CD4-positive, alpha-beta T cell (primary cell): Measurements from ENCODE around the gene LRRN4CL. TPM values are rescaled to one million over a fixed set of nuclear protein-coding genes. Genes with fewer than 3 reads are reported as not detected.
A peak's percentile ranks its signal among the peaks of the same experiment; 100 is the strongest.

ENCODE experiments used
- ATAC-seq: fragments of 200-7000 bp; cut with Tn5 transposase; one replicate; pipeline ENCODE4 v1.10.0; 2022; ENCODE audit warnings: mild to moderate bottlenecking; ENCODE audit not compliant: poor library complexity
- CTCF ChIA-PET: fragments of 350-600 bp; sonication (Branson Sonifier 250); formaldehyde crosslinking; loops from one replicate; lab custom pipeline; 2021; ENCODE audit warnings: antibody characterized with exemption, inconsistent platforms; lab: Charles Lee
- POLR2A ChIA-PET: fragments of 350-600 bp; sonication (Branson Sonifier 250); formaldehyde crosslinking; loops from one replicate; lab custom pipeline; 2021; ENCODE audit warnings: antibody characterized with exemption, inconsistent platforms; lab: Charles Lee
- DNase-seq, 14 experiments: peaks; one replicate each; pipeline ENCODE4 v3.0.0-alpha.2; 2013 to 2020; ENCODE audit warnings: mixed read lengths in 2 of 14
- H3K27ac ChIP-seq, 2 donors: one replicate each; pipeline versions ENCODE4 v1.5.1 to v1.7.0; 2013; ENCODE audit warnings: low read length in 2 of 2, low read depth in 1 of 2, mild to moderate bottlenecking in 1 of 2
- H3K27me3 ChIP-seq, 2 experiments: 1 replicate in 1 of 2; 2 replicates in 1 of 2; pipeline versions ENCODE4 v1.6.1 to v1.7.0; 2013; ENCODE audit warnings: low read length in 2 of 2, control low read depth in 1 of 2, mild to moderate bottlenecking in 1 of 2, moderate library complexity in 1 of 2; ENCODE audit not compliant: insufficient read depth in 2 of 2, control insufficient read depth in 1 of 2
- H3K36me3 ChIP-seq: one replicate; pipeline ENCODE4 v1.6.1; 2013; ENCODE audit warnings: low read length, control low read depth; ENCODE audit not compliant: insufficient read depth
- H3K4me1 ChIP-seq: one replicate; pipeline ENCODE4 v1.6.1; 2013; ENCODE audit warnings: low read length, control low read depth; ENCODE audit not compliant: insufficient read depth
- H3K4me3 ChIP-seq: one replicate; pipeline ENCODE4 v1.5.1; 2013; ENCODE audit warnings: mild to moderate bottlenecking, low read length, moderate library complexity
- H3K9me3 ChIP-seq, 2 experiments: 1 replicate in 1 of 2; 2 replicates in 1 of 2; pipeline versions ENCODE4 v1.6.1 to v1.7.0; 2013; ENCODE audit warnings: low read length in 2 of 2, mild to moderate bottlenecking in 2 of 2, control low read depth in 1 of 2, moderate library complexity in 1 of 2; ENCODE audit not compliant: control insufficient read depth in 1 of 2, insufficient read depth in 1 of 2
- H3K27ac Mint-ChIP-seq: one replicate; pipeline ENCODE4 v1.8.0; 2020; ENCODE audit warnings: mixed read lengths
- H3K27me3 Mint-ChIP-seq: one replicate; pipeline ENCODE4 v1.8.0; 2021; ENCODE audit warnings: mixed read lengths
- H3K36me3 Mint-ChIP-seq: one replicate; pipeline ENCODE4 v1.8.0; 2021; ENCODE audit warnings: low read depth, mixed read lengths
- H3K4me1 Mint-ChIP-seq: one replicate; pipeline ENCODE4 v1.8.0; 2021; ENCODE audit warnings: low read depth, mixed read lengths
- H3K4me3 Mint-ChIP-seq: one replicate; pipeline ENCODE4 v1.8.0; 2020; ENCODE audit warnings: mild to moderate bottlenecking, mixed read lengths
- H3K9me3 Mint-ChIP-seq: one replicate; pipeline ENCODE4 v1.8.0; 2020; ENCODE audit warnings: mixed read lengths
- CTCF ChIP-seq: fragments of 200-600 bp; IDR thresholded peaks from one replicate; pipeline ENCODE4 v1.8.0; 2022; ENCODE audit warnings: antibody characterized with exemption, mild to moderate bottlenecking
- intact Hi-C, 2 experiments: fragments of 100-400 bp; cut with DNase I in 1 of 2; cut with micrococcal nuclease in 1 of 2; formaldehyde crosslinking; loops; one replicate each; pipeline versions ENCODE4 v1.15.1 to v1.9.0; 2023 to 2025; cut with DNase I, micrococcal nuclease
- total RNA-seq, 174 experiments: library from RNA in 2 of 174; stranded (reverse) in 2 of 174; gene quantifications; one replicate each; pipeline ENCODE4 v1.2.3 and lab custom pipeline; 2021 to 2026

LRRN4CL gene
- total RNA-seq, 2 experiments from 2014 or later = not detected

- Mint-ChIP-seq H3K4me1 (peaks cover 36% of the 10 kb centered on the region), H3K27me3 (no peaks in the 10 kb centered on the region), H3K9me3 (no peaks in the 10 kb centered on the region), H3K4me3 (peak overlapping the region; percentile 7), H3K27ac (no peak overlapping the region), H3K36me3 (peaks cover 36% of the 10 kb centered on the region)
- ATAC-seq = no peak
- Histone ChIP-seq H3K27ac (no peak overlapping the region), H3K9me3 (no peaks in the 10 kb centered on the region), H3K4me3 (no peak overlapping the region), H3K27me3 (no peaks in the 10 kb centered on the region), H3K4me1 (peaks cover 54% of the 10 kb centered on the region), H3K36me3 (peaks cover 35% of the 10 kb centered on the region)
- POLR2A ChIA-PET = interaction anchor here (0.8 to 7.0 kb wide), 6 partner anchors 14 to 192 kb away, joined by 3 to 77 read pairs (median 5); partner anchors contain the start of genes C11orf98, CSKMT, ROM1 and TUT1
- no peak for TF ChIP-seq CTCF
- CTCF ChIA-PET = interaction anchor here (1.0 kb wide), 1 partner anchor 232 kb away, joined by 3 read pairs; the partner anchor contains the start of gene SLC3A2
- no peak for DNase-seq
- intact Hi-C loops = no loop called here
Observed at GRCh38 chr11:62648967-62649364, 40.4 kb downstream of the LRRN4CL start.

- H3K36me3 ChIP-seq = peaks cover 38% of the 10 kb centered on the region
- POLR2A ChIA-PET = interaction anchor here (0.6 to 7.0 kb wide), 8 partner anchors 15 to 79 kb away, joined by 3 to 77 read pairs (median 5); partner anchors contain the start of genes C11orf98, CSKMT, EEF1G and HNRNPUL2
- no peak overlapping the region for H3K27ac Mint-ChIP-seq
- H3K4me3 ChIP-seq = no peak overlapping the region
- no peaks in the 10 kb centered on the region for H3K9me3 ChIP-seq
- CTCF ChIA-PET = interaction anchor here (1.0 kb wide), 1 partner anchor 233 kb away, joined by 3 read pairs; the partner anchor contains the start of gene SLC3A2
- no peak for TF ChIP-seq CTCF
- H3K36me3 Mint-ChIP-seq = peaks cover 33% of the 10 kb centered on the region
- ATAC-seq (no peak), DNase-seq (no peak)
- peaks cover 33% of the 10 kb centered on the region for H3K4me1 Mint-ChIP-seq
- no peaks in the 10 kb centered on the region for H3K9me3 Mint-ChIP-seq
- intact Hi-C loops = no loop called here
- no peaks in the 10 kb centered on the region for H3K27me3 Mint-ChIP-seq
- H3K27me3 ChIP-seq = no peaks in the 10 kb centered on the region
- H3K4me3 Mint-ChIP-seq = peak overlapping the region; percentile 11
- no peak overlapping the region for H3K27ac ChIP-seq
- H3K4me1 ChIP-seq = peaks cover 50% of the 10 kb centered on the region
Observed at GRCh38 chr11:62648185-62648966, 41.0 kb downstream of the LRRN4CL start.

- H3K9me3 Mint-ChIP-seq = no peaks in the 10 kb centered on the region
- ChIA-PET CTCF (no interaction called here), POLR2A (interaction anchor here (0.6 to 7.0 kb wide), 7 partner anchors 15 to 104 kb away, joined by 3 to 77 read pairs (median 5); partner anchors contain the start of genes C11orf98, CSKMT, EEF1G and HNRNPUL2)
- H3K36me3 ChIP-seq = peaks cover 44% of the 10 kb centered on the region
- H3K36me3 Mint-ChIP-seq = peaks cover 35% of the 10 kb centered on the region
- peaks cover 33% of the 10 kb centered on the region for H3K4me1 Mint-ChIP-seq
- no peak for TF ChIP-seq CTCF
- H3K4me3 Mint-ChIP-seq = peak overlapping the region; percentile 11
- H3K27me3 ChIP-seq = no peaks in the 10 kb centered on the region
- no peaks in the 10 kb centered on the region for H3K27me3 Mint-ChIP-seq
- H3K27ac Mint-ChIP-seq = no peak overlapping the region
- H3K27ac ChIP-seq = no peak overlapping the region
- ATAC-seq (no peak), DNase-seq (no peak)
- peaks cover 47% of the 10 kb centered on the region for H3K4me1 ChIP-seq
- no peaks in the 10 kb centered on the region for H3K9me3 ChIP-seq
- intact Hi-C loops = loop anchor here in 1 of 2 experiments (1.0 to 2.0 kb wide), 4 partner anchors 19 to 61 kb away; partner anchors contain the start of gene MTA2
- no peak overlapping the region for H3K4me3 ChIP-seq
Observed at GRCh38 chr11:62647609-62648005, 41.7 kb downstream of the LRRN4CL start.
